ENCODE measurements around the gene DUSP9.

The DUSP9 gene

DNA sequence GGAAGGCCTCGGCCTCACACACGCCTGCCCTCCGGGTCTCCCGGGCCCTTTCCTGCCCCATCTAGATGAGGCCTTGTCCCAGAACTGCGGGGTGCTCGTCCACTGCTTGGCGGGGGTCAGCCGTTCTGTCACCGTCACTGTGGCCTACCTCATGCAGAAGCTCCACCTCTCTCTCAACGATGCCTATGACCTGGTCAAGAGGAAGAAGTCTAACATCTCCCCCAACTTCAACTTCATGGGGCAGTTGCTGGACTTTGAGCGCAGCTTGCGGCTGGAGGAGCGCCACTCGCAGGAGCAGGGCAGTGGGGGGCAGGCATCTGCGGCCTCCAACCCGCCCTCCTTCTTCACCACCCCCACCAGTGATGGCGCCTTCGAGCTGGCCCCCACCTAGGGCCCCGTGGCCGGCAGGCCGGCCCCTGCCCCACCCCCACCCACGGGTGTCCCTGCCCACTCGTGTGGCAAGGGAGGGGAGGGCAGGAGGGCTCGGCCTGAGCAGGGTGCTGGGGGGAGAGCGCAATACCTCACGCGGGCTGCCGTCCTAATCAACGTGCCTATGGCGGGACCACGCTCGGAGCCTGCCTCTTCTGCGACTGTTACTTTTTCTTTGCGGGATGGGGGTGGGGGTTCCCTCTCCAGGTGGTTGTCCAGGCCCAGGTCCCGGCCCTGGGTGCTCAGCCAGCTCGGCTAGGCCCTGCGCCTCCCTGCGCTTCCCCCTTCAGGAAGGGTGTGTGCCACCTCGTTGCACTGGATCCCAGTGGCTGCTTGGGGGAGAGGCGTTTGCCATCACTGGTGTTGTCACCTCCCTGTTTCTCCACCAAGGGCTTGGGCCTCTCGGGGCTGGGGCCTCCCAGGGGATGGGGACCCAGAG, 3.1 kb downstream of the DUSP9 start:
- DNase-seq, result no peak

DNA sequence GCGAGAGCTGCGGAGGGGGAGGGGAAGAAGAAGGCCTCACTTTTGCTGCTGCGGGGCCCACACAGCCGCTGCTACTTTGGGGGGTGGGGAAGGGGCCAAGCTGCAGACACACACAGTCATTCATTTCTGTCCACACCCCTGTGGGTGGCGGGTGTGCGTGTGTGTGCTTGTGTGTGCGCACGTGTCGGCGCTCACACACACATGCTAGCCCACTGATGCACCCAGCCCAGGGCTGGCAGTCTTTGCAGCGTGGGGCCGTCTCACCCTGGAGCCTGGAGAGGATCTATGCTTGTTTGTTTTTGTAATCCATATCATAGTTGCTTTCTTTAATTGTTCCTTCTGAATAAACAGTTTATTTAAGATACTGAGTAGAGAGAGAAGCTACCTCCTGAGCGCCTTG, 4.0 kb downstream of the DUSP9 start:
- no peak for DNase-seq

DNA sequence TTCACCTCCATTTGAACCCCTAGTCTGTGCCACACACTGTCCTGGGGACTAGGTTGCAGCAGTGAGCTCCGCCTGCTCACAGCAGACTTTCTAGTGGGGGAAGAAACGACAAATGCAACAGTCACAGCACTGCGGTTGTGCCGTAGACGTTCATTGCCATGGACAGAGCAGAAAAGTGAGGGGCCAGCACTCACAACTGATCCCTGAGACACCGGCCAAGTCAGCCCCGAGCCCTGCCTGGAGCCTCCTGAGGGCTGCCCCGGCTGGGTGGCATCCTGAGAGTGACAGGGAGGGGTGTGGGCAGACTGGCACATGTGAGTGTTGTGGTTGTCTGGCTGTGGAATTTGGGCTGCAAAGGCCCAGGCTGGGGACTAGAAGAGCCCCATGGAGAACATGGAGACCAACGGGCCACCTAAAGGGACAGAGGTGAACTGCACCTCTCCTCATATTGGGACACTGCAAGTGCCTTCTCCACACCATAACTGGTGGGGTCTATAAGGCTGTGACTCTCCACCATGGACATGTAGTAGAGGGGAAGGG, 4.6 kb downstream of the DUSP9 start:
- DNase-seq, result no peak

DNA sequence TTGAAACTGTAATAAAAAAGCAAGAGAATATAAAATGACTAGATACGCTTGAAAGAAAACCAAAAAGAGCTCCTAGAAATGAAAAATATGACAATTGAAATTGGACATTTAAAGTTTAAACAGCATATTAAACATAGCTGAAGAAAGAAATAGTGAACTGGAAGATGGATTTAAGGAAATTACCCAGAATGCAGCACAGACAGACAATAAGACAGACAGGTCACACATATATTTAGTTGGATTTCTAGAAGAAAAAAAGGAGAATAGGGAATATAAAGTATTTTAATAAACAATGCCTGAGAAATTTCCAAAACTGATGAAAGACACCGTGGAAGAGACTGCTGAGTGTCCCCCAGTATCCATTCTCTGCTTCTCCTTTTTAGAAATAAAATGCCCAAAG, 6.6 kb downstream of the DUSP9 start:
- no peak for DNase-seq

DNA sequence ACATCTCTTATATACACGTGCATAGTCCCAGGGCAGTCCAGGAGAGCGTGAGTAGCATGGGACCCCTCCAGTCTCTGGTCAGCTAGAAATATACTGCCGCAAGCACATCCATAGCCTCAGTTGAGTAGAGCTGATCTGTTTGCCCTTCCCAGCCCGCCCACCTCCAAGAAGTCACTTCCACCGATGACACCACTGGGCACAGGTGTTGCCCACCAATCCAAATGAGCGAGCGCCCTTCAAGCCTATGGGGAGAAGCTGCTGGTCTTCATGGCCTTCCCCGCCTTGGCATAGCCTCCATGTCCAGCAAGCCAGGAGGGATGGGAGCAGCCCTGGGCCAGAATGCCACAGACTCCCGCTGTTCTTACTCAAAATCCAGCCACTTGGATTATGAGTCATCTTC, 10.2 kb downstream of the DUSP9 start:
- DNase-seq, result no peak

DNA sequence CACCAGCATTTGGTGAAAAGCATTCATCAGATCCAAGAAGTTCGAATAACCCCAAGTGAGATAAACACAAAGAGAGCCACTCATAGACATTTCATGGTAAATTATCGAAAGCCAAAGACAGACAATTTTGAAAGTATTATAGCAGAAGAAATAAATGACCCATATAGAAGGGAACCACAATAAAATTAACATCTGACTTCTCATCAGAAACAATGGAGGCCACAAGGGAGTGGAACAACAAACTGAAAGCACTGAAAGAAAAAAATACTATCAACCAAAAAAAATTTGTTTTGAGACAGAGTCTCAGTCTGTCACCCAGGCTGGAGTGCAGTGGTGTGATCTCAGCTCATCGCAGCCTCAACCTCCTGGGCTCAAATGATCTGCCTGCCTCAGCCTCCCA, 12.3 kb downstream of the DUSP9 start:
- DNase-seq, result no peak

DNA sequence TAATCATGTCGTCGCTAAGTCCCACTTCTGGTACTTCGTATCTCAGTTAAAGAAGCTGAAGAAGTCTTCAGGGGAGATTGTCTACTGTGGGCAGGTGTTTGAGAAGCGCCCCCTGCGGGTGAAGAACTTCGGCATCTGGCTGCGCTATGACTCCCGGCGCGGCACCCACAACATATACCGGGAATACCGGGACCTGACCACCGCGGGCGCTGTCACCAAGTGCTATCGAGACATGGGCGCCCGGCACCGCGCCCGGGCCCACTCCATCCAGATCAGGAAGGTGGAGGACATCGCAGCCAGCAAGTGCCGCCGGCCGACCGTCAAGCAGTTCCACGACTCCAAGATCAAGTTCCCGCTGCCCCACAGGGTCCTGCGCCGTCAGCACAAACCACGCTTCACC, 15.3 kb downstream of the DUSP9 start:
- peak; percentile 39 for DNase-seq

DNA sequence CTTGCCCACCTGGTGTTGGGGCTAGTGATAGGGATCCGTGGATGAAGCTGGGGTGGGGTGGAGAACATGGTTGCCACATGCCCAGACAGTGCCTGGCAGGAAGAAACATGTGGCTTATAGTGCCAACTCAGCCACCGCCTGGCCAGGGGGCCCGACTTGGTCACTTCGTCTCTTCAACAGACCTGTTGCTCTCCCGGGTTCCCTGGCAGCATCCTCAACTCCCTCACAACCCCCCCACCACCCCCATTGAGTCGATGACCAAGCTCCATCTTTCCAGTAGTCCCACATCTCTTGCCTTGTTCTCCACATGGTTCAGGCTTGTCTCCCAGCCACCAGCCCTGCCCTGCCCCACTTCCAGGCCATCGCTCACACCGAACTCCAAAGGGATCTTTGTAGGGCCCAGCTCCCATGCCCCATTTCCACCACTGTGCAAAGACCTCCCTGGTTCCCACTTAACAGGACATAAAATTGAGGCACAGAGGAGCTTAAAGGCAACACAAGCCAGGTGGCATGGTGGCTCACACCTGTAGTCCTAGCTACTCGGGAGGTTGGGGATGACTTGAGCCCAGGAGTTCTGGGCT, 18.8 kb downstream of the DUSP9 start:
- DNase-seq, result no peak

DNA sequence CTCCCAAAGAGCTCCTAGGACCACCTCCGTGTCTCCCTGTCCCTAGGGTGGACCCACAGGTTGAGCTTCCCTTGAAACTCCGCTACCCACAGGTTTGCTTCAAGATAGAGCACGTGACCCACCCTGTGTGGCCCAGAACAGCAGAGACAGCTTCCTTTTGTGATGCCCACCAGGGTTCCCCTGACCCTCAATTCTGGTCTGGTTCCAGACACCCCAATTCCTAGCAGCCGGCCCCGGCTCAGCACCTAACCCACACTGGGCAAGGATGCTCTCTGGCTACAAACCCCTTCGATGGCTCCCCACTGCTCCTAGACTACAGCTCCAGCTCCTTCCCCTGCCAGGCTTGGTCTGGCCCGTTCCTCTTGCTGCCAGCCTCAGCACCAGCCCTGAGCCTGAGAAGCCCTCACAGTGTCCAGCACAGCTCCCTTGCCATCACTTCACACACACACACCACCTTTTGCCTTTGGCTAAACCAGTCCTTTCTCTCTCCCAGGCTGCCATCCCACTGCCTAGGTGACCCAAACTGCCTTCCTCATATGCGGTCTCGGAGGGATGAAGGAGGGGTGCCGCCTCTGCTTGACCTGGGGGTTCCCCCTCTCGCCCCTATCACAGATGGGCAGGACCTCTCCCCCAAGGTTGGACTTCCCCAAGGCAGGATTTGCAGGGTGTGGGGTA, 20.4 kb downstream of the DUSP9 start:
- DNase-seq, result no peak

DNA sequence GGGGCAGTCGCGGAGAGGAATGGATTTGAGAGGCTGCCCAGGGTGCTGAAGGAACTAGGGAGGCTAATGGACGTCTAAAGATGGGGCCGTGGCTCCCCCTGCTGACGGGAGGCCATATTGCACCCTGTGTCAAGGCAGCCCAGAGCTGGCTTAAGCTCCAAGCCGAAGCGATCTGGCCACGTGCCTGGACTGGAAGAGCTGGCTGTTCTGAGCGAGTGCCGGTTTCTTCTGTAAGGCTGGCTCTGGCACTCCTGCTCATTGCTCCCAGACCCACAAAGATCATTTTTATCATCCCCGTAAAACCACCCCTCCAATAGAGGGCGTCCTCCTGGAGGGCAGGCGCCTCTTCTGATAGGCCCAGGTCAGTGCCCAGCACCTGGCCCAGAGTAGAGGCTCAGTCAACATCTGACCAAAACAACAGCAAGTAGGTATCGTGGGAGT, 21.0 kb downstream of the DUSP9 start:
- peak; percentile 57 for DNase-seq

DNA sequence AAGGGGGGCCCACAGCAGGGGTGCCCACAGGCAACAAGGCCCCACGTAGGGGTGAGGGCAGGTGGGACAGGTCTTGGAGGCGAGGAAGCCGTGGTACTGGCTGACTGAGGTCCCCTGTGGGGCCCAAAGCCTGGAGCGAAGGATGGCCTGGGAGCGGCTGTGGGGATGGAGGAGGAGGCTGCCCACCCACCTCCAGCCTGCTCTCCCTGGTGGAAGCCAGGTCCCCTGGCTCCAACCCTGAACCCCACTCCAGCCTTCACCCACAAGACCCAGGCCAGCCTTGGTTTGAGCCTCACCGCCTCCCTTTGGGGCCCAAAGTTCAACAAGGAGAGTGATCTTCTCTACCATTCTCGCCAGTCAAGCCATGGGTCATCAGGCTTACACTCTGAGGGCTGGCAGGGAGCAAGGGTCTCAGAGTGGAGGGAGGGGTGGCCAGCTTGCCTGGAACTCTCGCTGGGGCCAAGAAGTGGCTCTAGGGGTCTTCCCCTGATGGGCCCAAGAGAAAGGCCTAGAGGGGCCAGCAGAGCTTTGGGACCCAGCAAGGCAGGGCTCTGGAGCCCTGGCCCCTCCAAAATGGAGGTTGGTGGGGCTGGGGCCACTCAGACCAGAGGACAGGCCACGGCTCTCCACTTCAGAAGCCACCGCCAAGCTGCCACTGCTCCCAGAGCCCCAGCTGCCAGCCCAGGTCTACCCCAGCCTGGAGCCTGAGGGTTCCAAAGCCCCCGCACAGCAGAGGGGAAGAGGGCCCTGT, 21.6 kb downstream of the DUSP9 start:
- no peak for DNase-seq

DNA sequence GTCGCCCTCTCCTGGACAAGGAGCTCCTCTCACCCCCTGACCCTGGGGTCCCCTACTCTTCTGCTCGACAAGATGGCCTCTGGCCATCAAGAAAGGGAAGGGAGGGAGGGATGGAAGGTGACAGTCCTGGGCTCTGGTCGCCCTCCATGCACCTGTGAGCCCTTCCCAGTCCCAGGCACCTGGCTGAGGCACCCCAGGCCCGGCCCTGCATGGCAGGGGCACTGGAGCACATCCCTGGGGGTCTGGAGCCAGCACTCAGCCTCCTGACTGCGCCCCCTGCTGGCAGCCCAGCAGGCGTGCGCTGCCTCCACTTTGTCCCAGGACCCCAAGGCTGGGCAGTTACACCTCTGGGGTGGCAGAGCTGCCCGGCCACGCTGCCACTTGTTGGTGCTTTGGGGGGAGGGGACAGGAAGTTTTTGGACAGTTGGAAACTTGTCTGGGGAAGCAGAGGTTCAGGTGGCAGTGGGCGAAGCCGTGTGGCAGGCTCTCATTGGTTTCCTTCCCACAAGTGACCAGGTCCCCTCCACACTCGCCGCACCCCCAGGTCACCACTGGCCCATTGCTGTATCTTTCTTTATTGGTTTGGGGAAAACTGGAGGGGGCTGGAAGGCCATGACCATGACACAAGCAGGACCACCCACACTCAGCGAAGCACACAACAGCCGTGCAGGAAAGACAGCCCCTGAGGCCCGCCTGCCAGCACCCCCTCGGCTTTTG, 22.3 kb downstream of the DUSP9 start:
- no peak for DNase-seq

DNA sequence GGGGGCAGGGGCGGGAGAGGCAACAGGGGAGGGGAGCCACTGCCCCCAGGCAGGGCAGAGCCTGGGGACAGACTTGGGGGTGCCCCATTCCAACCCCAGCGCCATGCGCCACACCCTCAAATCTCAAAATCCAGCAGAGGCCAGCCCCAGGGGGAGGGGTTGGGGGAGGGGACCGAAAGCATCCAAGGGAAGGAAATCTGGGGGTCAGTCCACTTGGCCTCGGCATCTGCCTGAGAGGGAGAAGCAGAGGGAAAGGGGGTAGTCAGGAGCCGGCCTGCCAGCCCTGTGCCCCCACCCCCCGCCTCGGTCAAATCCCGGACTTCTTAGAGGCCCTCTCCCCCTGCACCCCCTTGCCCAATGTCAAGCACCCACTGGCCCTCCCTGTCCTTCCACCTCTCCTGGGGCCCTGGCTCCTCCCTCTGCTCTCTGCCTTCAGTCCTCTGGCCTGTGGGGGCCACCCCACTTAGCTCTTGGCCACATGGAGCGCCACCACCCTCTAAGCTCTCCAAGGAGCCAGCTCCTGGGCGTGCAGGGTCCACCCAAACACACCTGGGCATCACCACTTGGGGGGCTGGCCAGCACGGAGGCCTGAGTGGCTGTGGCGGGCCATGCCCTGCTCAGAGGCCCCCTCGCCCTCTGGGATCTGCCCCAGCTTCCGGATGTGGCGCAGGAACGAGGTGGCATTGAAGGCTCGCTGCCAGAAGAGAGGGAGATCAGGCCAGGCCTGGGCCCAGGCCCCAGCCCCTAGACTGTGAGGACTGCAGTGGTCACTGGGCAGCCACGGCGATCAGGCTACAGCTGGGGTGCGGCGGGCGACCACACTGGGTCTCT, 23.1 kb downstream of the DUSP9 start:
- DNase-seq, result no peak

DNA sequence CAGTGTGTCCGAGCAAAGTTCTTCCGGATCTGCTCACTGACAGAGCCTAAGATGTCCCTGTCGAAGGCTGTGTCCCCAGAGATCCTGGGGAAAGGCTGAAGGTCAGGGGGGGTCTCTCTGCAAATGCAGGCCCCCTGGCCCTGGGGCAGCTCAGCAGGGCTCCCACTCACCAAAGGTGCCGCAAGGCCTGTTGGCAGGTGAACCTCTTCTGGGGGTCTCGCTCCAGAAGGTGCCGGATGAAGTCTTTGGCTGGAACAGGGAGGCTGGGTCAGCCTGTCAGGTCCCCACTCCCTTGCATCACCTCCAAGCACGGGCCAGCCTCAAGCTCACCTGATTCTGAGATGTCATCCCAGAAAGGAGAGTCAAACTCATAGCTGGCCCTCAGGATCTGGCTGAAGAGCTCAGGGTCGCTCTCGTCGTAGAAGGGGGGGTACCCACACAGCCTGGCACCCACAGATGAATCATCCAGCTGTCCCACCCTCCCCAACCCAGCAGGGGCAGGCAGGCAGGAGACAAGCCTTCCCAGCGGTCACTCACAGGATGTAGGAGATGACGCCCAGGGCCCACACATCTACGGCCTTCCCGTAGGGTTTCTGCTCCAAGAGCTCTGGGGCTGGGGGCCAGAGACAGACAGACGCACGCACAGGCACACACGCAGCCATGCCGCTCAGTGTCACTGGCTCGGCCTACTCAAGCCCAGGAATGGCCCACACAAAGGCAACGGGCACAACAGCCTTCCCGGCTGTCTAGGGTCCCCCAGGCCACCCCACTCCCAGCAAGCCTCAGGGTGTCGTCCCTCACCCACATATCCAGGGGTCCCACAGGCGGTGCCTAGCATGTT, 24.0 kb downstream of the DUSP9 start:
- DNase-seq, result no peak

DNA sequence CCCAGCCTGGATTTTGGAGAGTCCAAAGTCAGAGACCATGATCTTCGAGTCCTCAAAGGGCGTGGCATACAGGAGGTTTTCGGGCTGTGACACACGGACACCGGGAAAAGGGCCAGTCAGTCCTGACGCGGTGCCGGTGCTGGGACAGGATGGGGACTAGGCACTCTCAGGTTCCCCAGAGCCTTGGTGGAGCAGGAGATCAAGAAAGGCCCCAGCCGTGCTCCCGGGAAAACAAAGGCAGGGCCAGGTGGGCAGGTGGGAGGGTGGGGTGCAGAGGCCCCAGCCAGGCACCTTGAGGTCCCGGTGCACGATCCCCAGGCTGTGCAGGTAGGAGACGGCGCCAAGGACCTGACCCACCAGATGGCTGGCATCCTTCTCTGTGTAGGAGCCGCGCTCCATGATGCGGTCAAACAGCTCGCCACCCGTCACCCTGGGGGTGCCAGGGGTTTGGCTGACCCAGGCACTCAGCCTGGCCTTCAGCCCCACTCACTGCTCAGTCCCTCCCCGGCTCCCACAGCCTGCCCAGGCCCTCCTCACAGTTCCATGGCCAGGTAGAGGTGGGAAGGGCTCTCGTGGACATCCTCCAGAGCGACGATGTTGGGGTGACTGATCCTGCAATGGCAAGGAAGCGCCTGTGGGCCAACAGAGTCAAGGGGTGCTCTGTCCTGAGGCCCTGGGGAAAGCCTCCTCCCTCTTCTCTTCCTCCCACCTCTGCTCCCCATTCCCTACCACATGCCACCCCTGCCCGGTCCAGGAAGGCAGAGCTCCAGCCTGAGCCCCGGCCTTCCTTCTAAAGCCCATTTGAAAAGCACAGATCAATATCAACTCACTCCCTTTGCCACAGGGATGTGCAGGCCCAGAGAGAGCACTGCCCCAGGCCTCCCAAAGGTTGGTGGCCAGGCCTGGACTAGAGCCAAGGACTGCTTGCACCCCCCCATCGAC, 24.9 kb downstream of the DUSP9 start:
- DNase-seq, result no peak

DNA sequence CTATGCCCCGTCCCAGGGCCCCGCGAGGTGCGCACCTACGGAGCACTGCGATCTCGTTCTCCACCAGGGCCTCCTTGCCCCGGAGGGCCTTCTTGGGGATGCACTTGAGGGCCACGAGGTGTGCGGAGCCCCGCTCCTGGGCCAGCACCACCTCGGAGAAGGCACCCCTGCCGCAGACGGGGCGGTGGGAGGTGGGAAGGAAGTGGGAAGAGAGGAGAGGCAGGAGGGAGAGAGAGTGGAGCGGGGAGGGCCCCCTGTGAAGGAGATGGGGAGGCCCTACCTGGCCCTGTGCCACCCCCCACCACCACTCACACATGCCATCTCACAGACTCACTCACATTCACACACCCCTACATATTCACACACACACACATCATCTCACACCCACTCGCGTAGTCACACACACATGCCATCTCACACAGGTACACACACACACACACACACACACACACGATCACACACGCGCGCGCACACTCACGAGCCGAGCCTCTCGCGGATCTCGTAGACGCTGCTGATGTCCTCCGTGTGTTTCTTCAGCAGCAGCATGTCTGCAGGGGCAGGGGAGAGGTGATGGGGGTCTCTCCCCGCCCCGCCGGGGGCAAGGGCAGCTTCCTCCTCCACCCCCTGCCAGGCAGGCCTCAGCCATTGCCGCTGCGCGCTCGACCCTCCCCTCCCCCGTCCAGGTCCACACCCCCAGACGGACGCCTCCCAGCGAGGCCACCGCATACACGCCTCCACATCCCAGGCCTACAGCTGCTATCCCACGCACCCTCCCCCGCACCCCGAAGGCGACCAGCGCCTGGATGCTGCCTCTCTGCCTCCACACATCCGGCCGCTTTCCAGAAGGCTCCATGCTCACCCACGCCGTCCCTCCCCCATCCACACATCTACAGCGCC, 25.8 kb downstream of the DUSP9 start:
- DNase-seq, result no peak

DNA sequence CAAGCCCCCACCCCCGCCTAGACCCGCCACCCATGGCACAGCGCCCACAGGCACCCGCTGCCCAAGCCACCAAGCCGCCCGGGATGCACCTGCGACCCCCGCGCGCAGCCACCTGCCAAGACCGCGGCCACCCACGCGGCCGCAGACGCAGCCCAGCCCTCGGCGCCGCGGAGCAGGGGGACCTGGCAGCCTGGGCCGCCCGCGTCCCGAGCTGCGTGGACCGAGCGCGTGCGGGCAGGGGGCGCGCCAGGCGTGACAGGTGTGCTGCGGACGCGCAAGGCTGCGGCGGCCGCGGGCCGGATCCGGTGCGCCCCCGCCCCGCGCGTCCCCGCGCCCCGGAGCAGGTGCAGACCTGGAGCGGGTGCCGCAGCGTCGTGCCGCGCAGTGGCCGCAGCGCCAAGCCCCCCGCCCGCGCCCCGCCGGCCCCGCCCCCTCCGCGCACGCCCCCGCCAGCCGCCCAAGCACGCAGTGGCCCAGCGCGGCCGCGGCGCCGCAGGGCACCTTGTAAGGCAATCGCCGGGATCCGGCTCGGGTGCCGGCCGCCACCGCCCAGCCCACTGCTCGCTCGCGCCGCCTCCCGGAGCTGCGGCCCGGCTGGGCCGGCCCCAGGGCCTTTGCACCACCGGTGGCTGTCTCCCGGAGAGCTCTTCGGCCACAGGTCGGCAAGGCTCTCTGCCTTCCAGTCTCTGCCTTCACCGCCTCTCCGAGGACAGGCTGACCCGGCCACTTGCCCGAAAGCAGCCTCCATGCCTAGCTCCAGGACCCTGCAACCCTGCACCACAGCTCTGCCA, 26.6 kb downstream of the DUSP9 start, which contains the start of gene PNCK:
Gene PNCK, minus strand, starts transcription at position 386 of the 791 bp plus-strand sequence. CDS start 737 bp downstream, outside the sequence.
- DNase-seq, result no peak

All from activated effector memory CD4-positive, alpha-beta T cell treated with Interleukin-2 at 50 U/mL for 16 hours (primary cell).